Astrocyte (in vitro differentiated cells and primary cell): ENCODE results near the gene ME3. TPM values are rescaled to one million over a fixed set of nuclear protein-coding genes. Genes with fewer than 3 reads are reported as not detected.

Experiments
- DNase-seq: peaks from one replicate; pipeline ENCODE4 v3.0.0-alpha.2; 2010; ENCODE audit warnings: low read depth
- FAIRE-seq: peaks from 2 replicates; lab custom pipeline; 2011; peaks lifted over from hg19 to GRCh38; lab: Jason Lieb, UNC
- H2AFZ ChIP-seq: 2 replicates; pipeline ENCODE4 v1.6.0; 2012; ENCODE audit warnings: low read depth, low read length, inconsistent platforms
- H3K27ac ChIP-seq: 2 replicates; pipeline ENCODE4 v1.5.1; 2011; ENCODE audit warnings: low read depth, low read length, inconsistent platforms
- H3K27me3 ChIP-seq: 2 replicates; pipeline ENCODE4 v1.6.0; 2011; ENCODE audit warnings: low read length, inconsistent platforms; ENCODE audit not compliant: insufficient read depth
- H3K36me3 ChIP-seq: 2 replicates; pipeline ENCODE4 v1.5.1; 2011; ENCODE audit warnings: low read length, inconsistent platforms; ENCODE audit not compliant: insufficient read depth
- H3K4me1 ChIP-seq: 2 replicates; pipeline ENCODE4 v1.5.1; 2011; ENCODE audit warnings: low read length, inconsistent platforms; ENCODE audit not compliant: insufficient read depth
- H3K4me2 ChIP-seq: 2 replicates; pipeline ENCODE4 v1.6.0; 2012; ENCODE audit warnings: low read length, inconsistent platforms
- H3K4me3 ChIP-seq: 2 replicates; pipeline ENCODE4 v1.5.1; 2011; ENCODE audit warnings: low read depth, mild to moderate bottlenecking, low read length, inconsistent platforms; ENCODE audit not compliant: insufficient read depth
- H3K79me2 ChIP-seq: 2 replicates; pipeline ENCODE4 v1.6.0; 2012; ENCODE audit warnings: mild to moderate bottlenecking, low read length, inconsistent platforms; ENCODE audit not compliant: insufficient read depth
- H3K9ac ChIP-seq: 2 replicates; pipeline ENCODE4 v1.6.0; 2012; ENCODE audit warnings: mild to moderate bottlenecking, low read length, inconsistent platforms
- H3K9me3 ChIP-seq: 2 replicates; pipeline ENCODE4 v1.5.1; 2012; ENCODE audit warnings: low read depth, mild to moderate bottlenecking, low read length, inconsistent platforms; ENCODE audit not compliant: insufficient read depth
- H4K20me1 ChIP-seq: 2 replicates; pipeline ENCODE4 v1.6.0; 2012; ENCODE audit warnings: low read length, inconsistent platforms; ENCODE audit not compliant: insufficient read depth
- H3K27ac Mint-ChIP-seq: one replicate; pipeline ENCODE4 v1.8.0; 2021; ENCODE audit warnings: mild to moderate bottlenecking, mixed read lengths; ENCODE audit not compliant: unreplicated experiment
- H3K27me3 Mint-ChIP-seq: one replicate; pipeline ENCODE4 v1.8.0; 2021; ENCODE audit warnings: low read depth, mixed read lengths; ENCODE audit not compliant: unreplicated experiment
- H3K36me3 Mint-ChIP-seq: one replicate; pipeline ENCODE4 v1.8.0; 2021; ENCODE audit warnings: low read depth, mixed read lengths; ENCODE audit not compliant: unreplicated experiment
- H3K4me1 Mint-ChIP-seq: one replicate; pipeline ENCODE4 v1.8.0; 2021; ENCODE audit warnings: low read depth, mixed read lengths; ENCODE audit not compliant: unreplicated experiment
- H3K4me3 Mint-ChIP-seq: one replicate; pipeline ENCODE4 v1.8.0; 2021; ENCODE audit warnings: mild to moderate bottlenecking, moderate library complexity, mixed read lengths; ENCODE audit not compliant: unreplicated experiment
- H3K9me3 Mint-ChIP-seq: one replicate; pipeline ENCODE4 v1.8.0; 2021; ENCODE audit warnings: mild to moderate bottlenecking, mixed read lengths; ENCODE audit not compliant: unreplicated experiment
- CTCF ChIP-seq: IDR thresholded peaks from 2 replicates; pipeline ENCODE4 v1.5.1; 2011; ENCODE audit warnings: low read depth, mild to moderate bottlenecking, inconsistent platforms, low read length, moderate library complexity; ENCODE audit not compliant: insufficient read depth
- EZH2 ChIP-seq: IDR thresholded peaks from 2 replicates; pipeline ENCODE4 v1.6.1; 2012; ENCODE audit warnings: mild to moderate bottlenecking, low read length, inconsistent platforms; ENCODE audit not compliant: insufficient read depth
- total RNA-seq: library from RNA; stranded (reverse); gene quantifications from 2 replicates; pipeline ENCODE4 v1.2.1, GENCODE V29; 2021

The ME3 gene
- total RNA-seq, 1 donor from 2014 or later = 28.6 TPM

- peak overlapping the region; percentile 1 for H3K4me2 ChIP-seq
- peaks cover 21% of the 10 kb centered on the region for H3K4me1 ChIP-seq
- Mint-ChIP-seq H3K27me3 (no peaks in the 10 kb centered on the region), H3K27ac (peak overlapping the region; percentile 0), H3K4me1 (peaks cover 35% of the 10 kb centered on the region), H3K36me3 (peaks cover 7% of the 10 kb centered on the region), H3K4me3 (no peak overlapping the region), H3K9me3 (peaks cover 5% of the 10 kb centered on the region)
- no peaks in the 10 kb centered on the region for H3K79me2 ChIP-seq
- H3K9ac ChIP-seq = no peak overlapping the region
- H2AFZ ChIP-seq = no peak overlapping the region
- no peaks in the 10 kb centered on the region for H3K9me3 ChIP-seq
- DNase-seq = peak; percentile 71
- no peaks in the 10 kb centered on the region for H3K27me3 ChIP-seq
- no peak overlapping the region for H3K4me3 ChIP-seq
- no peaks in the 10 kb centered on the region for H3K36me3 ChIP-seq
- no peak for FAIRE-seq
- TF ChIP-seq CTCF (no peak), EZH2 (no peak)
- H4K20me1 ChIP-seq = no peaks in the 10 kb centered on the region
- no peak overlapping the region for H3K27ac ChIP-seq
These were observed 194.8 kb downstream of the ME3 start for GRCh38 chr11:86477495-86478155.

GRCh38 chr11:86476109-86476861 lies 196.1 kb downstream of the ME3 start:
- peaks cover 26% of the 10 kb centered on the region for H3K4me1 Mint-ChIP-seq
- peak overlapping the region; percentile 37 for H3K27ac Mint-ChIP-seq
- peaks cover 7% of the 10 kb centered on the region for H3K36me3 Mint-ChIP-seq
- H3K27me3 Mint-ChIP-seq = no peaks in the 10 kb centered on the region
- H3K79me2 ChIP-seq = no peaks in the 10 kb centered on the region
- no peaks in the 10 kb centered on the region for H4K20me1 ChIP-seq
- TF ChIP-seq EZH2 = no peak
- TF ChIP-seq CTCF = no peak
- H3K4me3 ChIP-seq = no peak overlapping the region
- DNase-seq (no peak), FAIRE-seq (no peak)
- H3K4me2 ChIP-seq = no peak overlapping the region
- no peak overlapping the region for H3K9ac ChIP-seq
- H3K4me1 ChIP-seq = peaks cover 21% of the 10 kb centered on the region
- H3K4me3 Mint-ChIP-seq = no peak overlapping the region
- H2AFZ ChIP-seq = no peak overlapping the region
- no peak overlapping the region for H3K27ac ChIP-seq
- H3K9me3 Mint-ChIP-seq = peaks cover 5% of the 10 kb centered on the region
- H3K27me3 ChIP-seq = no peaks in the 10 kb centered on the region
- no peaks in the 10 kb centered on the region for H3K36me3 ChIP-seq
- no peaks in the 10 kb centered on the region for H3K9me3 ChIP-seq
